Stomach smooth muscle (tissue), 2 donors: Measurements from ENCODE around the gene MYH11.

Experiments used
- H3K27ac ChIP-seq: one replicate; pipeline ENCODE4 v1.7.0; 2013; ENCODE audit warnings: mild to moderate bottlenecking, low read length, inconsistent platforms
- H3K27me3 ChIP-seq, 2 donors: one replicate each; pipeline ENCODE4 v1.7.0; 2013; ENCODE audit warnings: low read length in 2 of 2; ENCODE audit not compliant: insufficient read depth in 2 of 2, control insufficient read depth in 1 of 2
- H3K36me3 ChIP-seq, 2 donors: one replicate each; pipeline ENCODE4 v1.7.0; 2013; ENCODE audit warnings: low read length in 2 of 2; ENCODE audit not compliant: control insufficient read depth in 2 of 2, insufficient read depth in 2 of 2
- H3K4me1 ChIP-seq: one replicate; pipeline ENCODE4 v1.7.0; 2013; ENCODE audit warnings: low read length; ENCODE audit not compliant: control insufficient read depth, insufficient read depth
- H3K4me3 ChIP-seq, 2 donors: one replicate each; pipeline ENCODE4 v1.7.0; 2013; ENCODE audit warnings: low read length in 2 of 2
- H3K9ac ChIP-seq, 2 donors: one replicate each; pipeline ENCODE4 v1.7.0; 2013; ENCODE audit warnings: low read length in 2 of 2, mild to moderate bottlenecking in 1 of 2
- H3K9me3 ChIP-seq, 2 donors: one replicate each; pipeline ENCODE4 v1.7.0; 2013; ENCODE audit warnings: low read length in 2 of 2; ENCODE audit not compliant: control insufficient read depth in 2 of 2
- donor health status: healthy.
- donor health status: Pancreatic carcinoma.

The MYH11 gene

GRCh38 chr16:15723808-15724207 is 133.0 kb downstream of the MYH11 start:
- H3K4me1 ChIP-seq: peaks cover 35% of the 10 kb centered on the region
- no peaks in the 10 kb centered on the region for H3K9me3 ChIP-seq
- H3K36me3 ChIP-seq: peaks cover 87 to 92% of the 10 kb centered on the region in 2 donors
- H3K9ac ChIP-seq: no peak overlapping the region
- H3K27me3 ChIP-seq: no peaks in the 10 kb centered on the region
- H3K4me3 ChIP-seq: no peak overlapping the region
- peak overlapping the region; percentile 46 for H3K27ac ChIP-seq

- H3K4me1 ChIP-seq: peaks cover 33% of the 10 kb centered on the region
- no peaks in the 10 kb centered on the region for H3K9me3 ChIP-seq
- no peak overlapping the region for H3K9ac ChIP-seq
- peak overlapping the region; percentile 60 for H3K27ac ChIP-seq
- no peak overlapping the region for H3K4me3 ChIP-seq
- no peaks in the 10 kb centered on the region for H3K27me3 ChIP-seq
- peaks cover 92 to 93% of the 10 kb centered on the region in 2 donors for H3K36me3 ChIP-seq
Observed at GRCh38 chr16:15721018-15721417, 135.8 kb downstream of the MYH11 start.

DNA sequence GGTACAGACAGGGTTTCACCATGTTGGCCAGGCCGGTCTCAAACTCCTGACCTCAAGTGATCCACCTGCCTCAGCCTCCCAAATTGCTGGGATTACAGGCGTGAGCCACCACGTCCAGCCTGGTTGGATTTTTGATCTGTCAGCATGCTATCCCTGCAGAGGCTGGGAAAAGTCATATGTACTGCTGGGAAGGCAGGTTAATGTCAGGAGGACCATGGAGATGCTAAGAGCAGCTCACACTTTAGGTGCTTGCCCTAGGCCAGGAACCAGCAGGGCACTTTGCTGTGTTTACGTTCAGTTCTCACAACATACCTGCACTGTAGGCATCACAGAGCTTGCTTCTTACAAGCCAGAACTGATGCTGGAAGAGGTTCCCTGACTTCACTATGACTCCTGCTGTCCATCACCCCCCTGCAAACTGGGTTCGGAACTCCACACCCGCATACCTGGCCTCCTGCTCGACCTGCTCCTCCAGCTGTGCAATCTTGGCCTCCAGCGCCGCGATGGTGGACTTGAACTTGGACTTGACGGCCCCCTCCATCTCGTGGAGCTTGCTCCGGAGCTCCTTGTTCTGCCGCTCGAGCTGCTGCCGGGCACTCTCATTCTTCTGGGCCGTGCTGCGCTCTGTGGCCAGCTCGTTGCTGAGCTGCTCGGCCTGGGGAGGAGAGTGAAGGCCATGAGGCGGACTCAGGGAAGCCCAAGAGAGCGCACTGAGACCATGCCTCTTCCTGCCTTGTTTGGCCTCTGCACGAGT is 140.0 kb downstream of the MYH11 start:
- Histone ChIP-seq H3K9me3 (no peaks in the 10 kb centered on the region), H3K27me3 (no peaks in the 10 kb centered on the region), H3K9ac (no peak overlapping the region), H3K4me3 (no peak overlapping the region), H3K4me1 (peaks cover 37% of the 10 kb centered on the region), H3K36me3 (peaks cover 90 to 96% of the 10 kb centered on the region in 2 donors), H3K27ac (peak overlapping the region; percentile 60)

- Histone ChIP-seq H3K36me3 (peaks cover 90 to 96% of the 10 kb centered on the region in 2 donors), H3K9me3 (no peaks in the 10 kb centered on the region), H3K9ac (no peak overlapping the region), H3K27me3 (no peaks in the 10 kb centered on the region), H3K4me1 (peaks cover 34% of the 10 kb centered on the region), H3K4me3 (no peak overlapping the region), H3K27ac (peak overlapping the region; percentile 37)
Observed at GRCh38 chr16:15715221-15715620, 141.6 kb downstream of the MYH11 start.

DNA sequence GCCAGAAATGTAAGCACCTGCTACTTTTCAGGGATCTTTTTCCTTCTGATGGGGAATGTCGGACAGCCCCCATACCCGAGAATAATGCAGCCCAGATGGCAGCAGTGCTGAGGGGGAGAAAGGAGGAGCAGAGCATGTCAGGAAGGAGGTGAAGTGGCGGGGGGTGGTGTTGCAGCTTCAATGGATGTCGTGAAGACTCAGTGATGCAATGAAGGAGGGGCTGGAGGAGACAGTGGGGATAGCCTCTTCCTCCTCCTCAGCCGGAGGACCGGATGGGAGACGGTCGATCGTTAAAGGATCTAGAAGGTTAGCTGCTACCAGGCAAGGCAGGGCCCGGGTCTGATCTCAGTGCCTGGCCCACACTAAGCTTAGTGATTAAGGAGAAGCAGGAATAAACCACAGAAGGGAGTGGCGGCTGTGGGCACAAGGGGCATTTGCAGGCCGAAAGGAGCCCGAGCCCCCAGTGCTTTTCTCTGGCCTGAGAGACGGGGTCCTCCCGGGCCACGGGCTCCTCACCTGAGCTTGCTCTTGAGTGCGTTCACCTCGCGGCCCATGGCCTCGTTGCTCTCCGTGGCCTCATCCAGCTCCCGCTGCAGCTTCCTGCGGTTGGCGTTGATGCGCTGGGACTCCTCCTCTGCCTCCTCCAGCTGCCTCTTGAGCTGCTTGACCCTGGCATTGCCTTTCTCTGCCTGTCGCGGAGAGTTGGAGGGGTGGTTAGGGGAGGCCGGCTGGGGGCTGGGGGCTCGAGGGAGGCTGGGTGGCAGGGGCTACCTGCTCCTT is 142.2 kb downstream of the MYH11 start:
- Histone ChIP-seq H3K36me3 (peaks cover 88 to 95% of the 10 kb centered on the region in 2 donors), H3K4me1 (peaks cover 34% of the 10 kb centered on the region), H3K9ac (no peak overlapping the region), H3K27me3 (no peaks in the 10 kb centered on the region), H3K9me3 (no peaks in the 10 kb centered on the region), H3K4me3 (no peak overlapping the region), H3K27ac (peak overlapping the region; percentile 37)

DNA sequence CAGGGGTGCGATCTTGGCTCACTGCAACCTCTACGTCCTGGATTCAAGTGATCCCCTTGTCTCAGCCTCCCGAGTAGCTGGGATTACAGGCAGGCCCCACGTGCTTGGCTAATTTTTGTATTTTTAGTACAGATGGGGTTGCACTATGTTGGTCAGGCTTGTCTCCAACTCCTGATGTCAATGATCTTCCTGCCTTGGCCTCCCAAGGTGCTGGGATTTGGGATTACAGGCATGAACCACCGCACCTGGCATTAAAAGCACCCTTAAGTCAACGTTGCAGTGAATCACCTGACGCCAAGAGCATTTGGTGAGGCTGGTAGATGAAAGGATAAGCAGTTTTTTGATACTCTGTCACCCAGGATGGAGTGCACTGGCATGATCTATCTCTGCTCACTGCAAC is 147.8 kb downstream of the MYH11 start:
- Histone ChIP-seq H3K36me3 (peaks cover 79 to 83% of the 10 kb centered on the region in 2 donors), H3K9me3 (no peaks in the 10 kb centered on the region), H3K4me1 (peaks cover 25% of the 10 kb centered on the region), H3K9ac (no peak overlapping the region), H3K27ac (peak overlapping the region; percentile 66), H3K4me3 (no peak overlapping the region), H3K27me3 (no peaks in the 10 kb centered on the region)

DNA sequence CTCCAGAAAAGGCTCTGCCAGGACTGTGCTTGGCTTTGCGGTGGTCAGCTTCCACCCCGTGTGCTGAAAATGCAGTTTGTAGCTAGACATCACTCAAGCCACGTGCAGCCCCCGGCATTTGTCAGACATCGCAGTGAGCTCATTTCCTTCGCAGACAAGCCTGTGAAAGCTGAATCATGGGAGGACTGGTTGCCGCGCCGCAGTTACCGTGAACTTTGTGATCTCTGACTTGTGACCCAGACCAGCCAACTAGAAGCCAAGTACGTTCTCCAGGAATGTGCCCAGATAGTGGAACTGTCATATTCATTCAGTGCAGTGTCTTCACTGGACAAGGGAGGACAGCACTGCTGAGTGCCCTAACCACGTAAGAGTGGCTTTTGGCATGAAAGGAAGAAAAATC is 148.7 kb downstream of the MYH11 start:
- Histone ChIP-seq H3K27ac (peak overlapping the region; percentile 66), H3K4me3 (no peak overlapping the region), H3K9me3 (no peaks in the 10 kb centered on the region), H3K9ac (no peak overlapping the region), H3K36me3 (peaks cover 78 to 83% of the 10 kb centered on the region in 2 donors), H3K4me1 (peaks cover 19% of the 10 kb centered on the region), H3K27me3 (no peaks in the 10 kb centered on the region)

- H3K36me3 ChIP-seq: peaks cover 72 to 79% of the 10 kb centered on the region in 2 donors
- no peak overlapping the region for H3K4me3 ChIP-seq
- H3K4me1 ChIP-seq: peaks cover 16% of the 10 kb centered on the region
- no peak overlapping the region for H3K9ac ChIP-seq
- H3K9me3 ChIP-seq: no peaks in the 10 kb centered on the region
- H3K27ac ChIP-seq: peak overlapping the region; percentile 66
- no peaks in the 10 kb centered on the region for H3K27me3 ChIP-seq
Observed at GRCh38 chr16:15707332-15707731, 149.5 kb downstream of the MYH11 start.

- Histone ChIP-seq H3K27ac (peak overlapping the region; percentile 66), H3K9me3 (no peaks in the 10 kb centered on the region), H3K4me1 (peaks cover 11% of the 10 kb centered on the region), H3K36me3 (peaks cover 56 to 60% of the 10 kb centered on the region in 2 donors), H3K9ac (no peak overlapping the region), H3K4me3 (no peak overlapping the region), H3K27me3 (no peaks in the 10 kb centered on the region)
Observed at GRCh38 chr16:15705064-15705565, 151.7 kb downstream of the MYH11 start.

- no peak overlapping the region for H3K4me3 ChIP-seq
- no peaks in the 10 kb centered on the region for H3K9me3 ChIP-seq
- H3K27ac ChIP-seq: peak overlapping the region; percentile 66
- no peak overlapping the region for H3K9ac ChIP-seq
- H3K36me3 ChIP-seq: peaks cover 55% of the 10 kb centered on the region in 2 donors
- no peaks in the 10 kb centered on the region for H3K27me3 ChIP-seq
- H3K4me1 ChIP-seq: peaks cover 6% of the 10 kb centered on the region
Observed at GRCh38 chr16:15704545-15704987, 152.3 kb downstream of the MYH11 start.
